ENCODE results near the gene JUNB.
"Not testable (repeated sequence)": the region's sequence is repeated elsewhere in the genome, so short reads cannot be mapped to it uniquely, and the experiment has no call there.

The JUNB gene

DNA sequence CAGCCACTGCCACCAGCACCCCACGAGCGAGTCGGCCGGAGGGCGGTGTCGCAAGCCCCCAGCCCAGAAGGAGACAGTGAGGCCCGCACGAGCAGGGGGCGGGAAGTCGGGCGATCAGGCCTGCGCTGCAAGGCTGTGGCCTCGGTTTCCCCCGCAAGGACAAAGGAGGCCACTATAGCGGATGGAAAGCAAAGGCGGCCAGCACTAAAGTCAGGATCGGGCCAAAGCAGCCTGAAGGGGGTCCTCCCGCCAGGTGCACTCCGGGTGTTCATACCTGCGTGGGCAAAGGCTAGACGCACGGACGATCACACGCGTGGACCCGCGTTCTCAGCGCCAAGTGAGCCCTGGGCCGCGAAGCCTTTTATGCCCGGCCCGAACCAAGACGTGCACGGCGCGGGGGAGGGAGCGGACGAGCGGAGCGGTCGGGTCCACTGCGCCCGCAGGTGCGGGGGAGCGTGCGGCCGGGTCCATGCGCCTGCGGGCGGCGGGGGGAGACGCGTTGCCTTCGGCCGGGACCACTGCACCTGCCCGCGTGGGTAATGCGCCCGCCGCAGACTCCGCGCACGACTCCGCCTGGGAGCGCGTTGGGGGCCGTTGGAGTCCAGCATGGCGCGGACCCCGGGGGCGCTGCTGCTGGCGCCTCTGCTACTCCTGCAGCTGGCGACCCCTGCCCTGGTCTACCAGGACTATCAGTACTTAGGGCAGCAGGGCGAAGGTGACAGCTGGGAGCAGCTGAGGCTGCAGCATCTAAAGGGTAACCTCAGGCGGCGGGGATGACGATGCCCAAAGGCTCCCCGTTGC is 10.4 kb downstream of the JUNB start, which contains the start of the genes PRDX2 and THSD8:
TSS of gene PRDX2 (minus strand) at position 335 of the 801 bp plus-strand sequence. CDS start 539 bp downstream, outside the sequence.
TSS of gene THSD8 (plus strand) at position 604 of the 801 bp plus-strand sequence. CDS start at position 607, 3 bp downstream.
- TF ChIP-seq, protein P1, sequence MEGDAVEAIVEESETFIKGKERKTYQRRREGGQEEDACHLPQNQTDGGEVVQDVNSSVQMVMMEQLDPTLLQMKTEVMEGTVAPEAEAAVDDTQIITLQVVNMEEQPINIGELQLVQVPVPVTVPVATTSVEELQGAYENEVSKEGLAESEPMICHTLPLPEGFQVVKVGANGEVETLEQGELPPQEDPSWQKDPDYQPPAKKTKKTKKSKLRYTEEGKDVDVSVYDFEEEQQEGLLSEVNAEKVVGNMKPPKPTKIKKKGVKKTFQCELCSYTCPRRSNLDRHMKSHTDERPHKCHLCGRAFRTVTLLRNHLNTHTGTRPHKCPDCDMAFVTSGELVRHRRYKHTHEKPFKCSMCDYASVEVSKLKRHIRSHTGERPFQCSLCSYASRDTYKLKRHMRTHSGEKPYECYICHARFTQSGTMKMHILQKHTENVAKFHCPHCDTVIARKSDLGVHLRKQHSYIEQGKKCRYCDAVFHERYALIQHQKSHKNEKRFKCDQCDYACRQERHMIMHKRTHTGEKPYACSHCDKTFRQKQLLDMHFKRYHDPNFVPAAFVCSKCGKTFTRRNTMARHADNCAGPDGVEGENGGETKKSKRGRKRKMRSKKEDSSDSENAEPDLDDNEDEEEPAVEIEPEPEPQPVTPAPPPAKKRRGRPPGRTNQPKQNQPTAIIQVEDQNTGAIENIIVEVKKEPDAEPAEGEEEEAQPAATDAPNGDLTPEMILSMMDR (IDR thresholded peaks at IDR 0.05; ENCODE audit: extremely low read depth, insufficient read depth, missing control alignments) = no peak
- in situ Hi-C loops (cut with MboI; ENCODE audit: low pct_unique_long_range_greater_than_20kb, low sequenced_read_pairs, unreplicated experiment) = no loop called here
- DNase-seq (ENCODE audit: low spot score) = peak; percentile 85

DNA sequence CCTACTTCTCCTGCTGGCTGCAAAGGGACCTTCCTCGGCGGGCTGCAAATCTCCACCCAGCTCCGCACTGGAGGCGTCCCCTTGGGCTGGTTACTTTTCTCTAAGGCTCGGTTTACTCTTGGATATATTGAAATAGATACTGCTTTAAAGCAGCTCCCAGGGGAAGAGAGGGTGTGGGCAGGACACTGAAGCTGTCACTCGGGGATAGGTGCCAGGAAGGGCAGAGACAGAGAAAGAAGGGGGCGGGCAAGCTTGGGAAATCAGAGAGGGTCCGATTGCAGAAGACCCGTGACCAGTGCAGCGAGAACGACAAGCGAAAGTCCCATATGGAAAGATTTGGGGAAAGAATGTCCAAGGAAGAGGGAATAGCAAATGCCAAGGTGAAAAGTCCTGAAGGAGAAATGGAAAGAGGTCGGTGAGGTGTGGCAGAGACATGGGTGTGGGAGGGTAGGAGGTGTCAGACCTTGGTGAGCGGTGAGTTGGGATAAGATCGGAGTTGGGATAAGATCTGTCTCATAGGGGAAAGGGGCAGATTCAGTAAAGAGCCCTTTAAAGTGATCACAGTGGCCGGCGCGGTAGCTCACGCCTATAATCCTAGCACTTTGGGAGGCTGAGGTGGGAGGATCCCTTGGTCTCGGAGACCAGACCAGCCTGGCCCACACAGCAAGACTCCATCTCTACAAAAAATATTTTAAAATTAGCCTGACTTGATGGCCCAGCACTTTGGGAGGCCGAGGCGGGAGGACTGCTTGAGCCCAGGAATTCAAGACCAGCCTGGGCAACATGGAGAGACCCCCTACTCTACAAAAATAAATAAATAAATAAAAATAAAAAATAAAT is 11.2 kb downstream of the JUNB start:
- in situ Hi-C loops (cut with MboI; ENCODE audit: low pct_unique_long_range_greater_than_20kb, low sequenced_read_pairs, unreplicated experiment) = no loop called here
- TF ChIP-seq, protein P1 (IDR thresholded peaks at IDR 0.05; ENCODE audit: extremely low read depth, insufficient read depth, missing control alignments) = no peak

DNA sequence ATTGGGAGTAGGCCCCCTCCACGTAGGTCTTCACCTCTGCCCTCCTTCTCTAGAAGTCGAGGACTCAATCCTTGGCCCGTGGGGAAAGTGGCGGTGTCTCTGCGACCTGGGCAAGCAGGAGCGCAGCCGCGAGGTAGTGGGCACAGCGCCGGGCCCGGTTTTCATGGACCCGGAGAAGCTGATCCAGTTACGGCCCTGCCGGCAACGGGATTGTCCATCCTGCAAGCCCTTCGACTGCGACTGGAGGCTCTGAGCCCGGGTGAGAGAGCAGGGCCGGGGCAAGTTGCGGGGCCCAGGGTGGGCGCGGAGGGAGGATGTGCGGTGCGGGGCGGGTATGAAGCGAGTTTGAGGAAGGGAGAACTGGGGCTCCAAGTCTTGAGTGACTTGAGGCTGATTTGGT is 12.8 kb downstream of the JUNB start:
- no peak for DNase-seq (ENCODE audit: low spot score)
- TF ChIP-seq, protein P1 (IDR thresholded peaks at IDR 0.05; ENCODE audit: extremely low read depth, insufficient read depth, missing control alignments) = no peak
- in situ Hi-C loops (cut with MboI; ENCODE audit: low pct_unique_long_range_greater_than_20kb, low sequenced_read_pairs, unreplicated experiment) = no loop called here

More for the DNA sequence above, 11.2 kb downstream of the JUNB start:
- peak; percentile 61 for DNase-seq (ENCODE audit: low spot score)

DNA sequence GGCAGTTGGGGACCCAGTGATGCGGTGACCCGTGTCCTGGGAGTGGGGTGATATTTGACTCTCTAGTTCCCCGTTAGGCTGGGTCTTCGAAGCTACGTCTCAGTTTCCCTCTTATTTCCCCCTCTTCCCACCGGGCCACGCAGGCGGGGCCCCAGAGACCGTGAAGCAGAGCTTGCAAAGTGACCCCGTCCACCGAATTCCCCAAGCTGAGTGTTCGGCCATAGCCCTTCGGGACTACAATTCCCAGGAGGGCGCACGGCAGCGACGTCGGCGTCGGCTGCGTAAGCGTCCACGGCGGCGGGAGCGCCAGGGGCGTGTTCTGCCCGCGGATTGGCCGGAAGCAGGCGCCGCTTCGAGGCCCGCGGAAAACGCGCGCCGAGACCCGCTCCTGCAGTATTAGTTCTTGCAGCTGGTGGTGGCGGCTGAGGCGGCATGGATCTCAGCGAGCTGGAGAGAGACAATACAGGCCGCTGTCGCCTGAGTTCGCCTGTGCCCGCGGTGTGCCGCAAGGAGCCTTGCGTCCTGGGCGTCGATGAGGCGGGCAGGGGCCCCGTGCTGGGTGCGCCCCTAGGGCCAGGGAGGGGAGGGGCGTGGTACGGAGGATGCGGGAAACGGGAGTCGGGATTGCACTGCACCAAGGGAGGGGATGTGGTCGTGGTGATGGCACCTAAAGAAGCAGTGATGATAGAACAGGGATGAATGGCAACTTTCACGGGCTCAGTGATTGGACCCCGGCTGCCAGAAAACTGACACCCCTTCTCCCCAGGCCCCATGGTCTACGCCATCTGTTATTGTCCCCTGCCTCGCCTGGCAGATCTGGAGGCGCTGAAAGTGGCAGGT is 15.2 kb downstream of the JUNB start, which contains the start of gene RNASEH2A:
TSS of gene RNASEH2A (plus strand) at position 343 of the 840 bp plus-strand sequence. CDS start at position 433, 90 bp downstream.
- in situ Hi-C loops (cut with MboI; ENCODE audit: low pct_unique_long_range_greater_than_20kb, low sequenced_read_pairs, unreplicated experiment) = no loop called here
- DNase-seq (ENCODE audit: low spot score) = peak; percentile 98
- TF ChIP-seq, protein P1 (IDR thresholded peaks at IDR 0.05; ENCODE audit: extremely low read depth, insufficient read depth, missing control alignments) = no peak

DNA sequence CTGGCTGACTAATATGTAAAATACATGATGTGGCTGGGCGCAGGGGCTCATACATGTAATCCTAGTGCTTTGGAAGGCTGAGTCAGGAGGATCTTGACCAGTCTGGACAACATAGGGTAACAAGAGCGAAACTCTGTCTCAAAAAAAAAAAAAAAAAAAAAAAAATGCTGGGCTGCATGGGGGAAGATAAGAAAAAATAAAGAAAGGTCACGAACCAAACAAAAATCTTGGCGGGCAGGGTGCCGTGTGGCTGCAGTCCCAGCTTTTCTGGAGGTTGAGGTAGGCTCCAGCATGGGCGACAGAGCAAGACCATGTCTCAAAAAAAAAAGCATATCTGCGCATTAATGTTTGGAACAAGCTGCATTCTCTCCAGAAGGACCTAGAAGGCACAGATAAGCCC is 23.8 kb downstream of the JUNB start:
- in situ Hi-C loops (cut with MboI; ENCODE audit: low pct_unique_long_range_greater_than_20kb, low sequenced_read_pairs, unreplicated experiment) = no loop called here
- no peak for DNase-seq (ENCODE audit: low spot score)
- TF ChIP-seq, protein P1 (IDR thresholded peaks at IDR 0.05; ENCODE audit: extremely low read depth, insufficient read depth, missing control alignments) = no peak

DNA sequence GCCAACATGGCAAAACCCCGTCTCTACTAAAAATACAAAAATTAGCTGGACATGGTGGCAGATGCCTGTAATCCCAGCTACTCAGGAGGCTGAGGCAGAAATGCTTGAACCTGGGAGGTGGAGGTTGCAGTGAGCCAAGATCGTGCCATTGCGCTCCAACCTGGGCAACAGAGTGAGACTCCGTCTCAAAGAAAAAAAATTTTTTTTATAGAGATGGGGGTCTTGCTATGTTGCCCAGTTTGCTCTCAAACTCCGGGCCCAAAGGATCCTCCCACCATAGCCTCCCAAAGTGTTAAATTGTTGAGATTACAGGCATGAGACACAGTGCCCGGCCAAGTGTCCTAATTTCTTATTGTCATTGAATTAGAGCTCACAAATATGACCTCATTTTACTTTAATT is 25.9 kb downstream of the JUNB start:
- DNase-seq (ENCODE audit: low spot score); in situ Hi-C loops (cut with MboI; ENCODE audit: low pct_unique_long_range_greater_than_20kb, low sequenced_read_pairs, unreplicated experiment): not testable (repeated sequence)

DNA sequence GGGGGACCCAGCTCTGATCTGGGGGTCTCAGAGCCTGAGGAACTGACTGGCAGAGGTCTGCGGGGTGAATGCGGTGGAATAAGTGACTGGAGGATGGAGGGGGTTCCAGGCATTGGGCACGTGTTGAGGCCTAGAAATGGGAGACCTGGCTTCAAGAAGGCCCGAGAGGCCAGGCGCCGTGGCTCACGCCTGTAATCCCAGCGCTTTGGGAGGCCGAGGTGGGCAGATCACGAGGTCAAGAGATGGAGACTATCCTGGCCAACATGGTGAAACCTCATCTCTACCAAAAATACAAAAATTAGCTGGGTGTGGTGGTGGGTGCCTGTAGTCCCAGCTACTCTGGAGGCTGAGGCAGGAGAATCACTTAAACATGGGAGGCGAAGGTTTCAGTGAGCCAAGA is 26.5 kb downstream of the JUNB start:
- in situ Hi-C loops (cut with MboI; ENCODE audit: low pct_unique_long_range_greater_than_20kb, low sequenced_read_pairs, unreplicated experiment); DNase-seq (ENCODE audit: low spot score): not testable (repeated sequence)
